ENCODE measurements around the gene KRT222.

DNA sequence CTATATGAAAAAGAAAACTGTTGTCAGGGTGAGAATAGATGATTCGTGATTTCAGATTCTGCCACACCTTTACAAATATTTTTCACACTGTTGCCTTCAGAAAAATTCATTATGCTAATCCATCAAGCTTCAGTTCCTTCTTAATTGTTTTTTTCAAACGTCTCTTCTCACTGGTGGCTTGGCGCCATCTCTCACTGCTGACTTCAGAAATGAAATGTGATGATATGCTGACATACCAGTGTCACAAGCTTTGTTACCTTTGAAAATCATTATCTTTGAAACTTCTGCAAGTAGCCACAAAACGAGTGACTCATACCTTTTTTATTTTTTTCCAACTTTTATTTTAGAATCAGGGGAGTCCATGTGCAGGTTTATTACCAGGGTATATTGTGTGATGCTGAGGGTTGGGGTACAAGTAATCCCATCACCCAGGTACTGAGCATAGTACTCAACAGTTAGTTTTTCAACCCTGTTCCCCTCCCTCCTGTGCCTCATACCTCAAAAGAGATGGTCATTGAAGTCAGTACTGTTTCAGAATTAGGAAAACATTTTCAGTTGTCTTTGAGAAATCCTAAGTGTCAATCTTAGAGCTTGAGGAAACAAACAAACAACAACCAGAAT is 14.0 kb upstream of the KRT222 start:
- TF ChIP-seq, protein P1, sequence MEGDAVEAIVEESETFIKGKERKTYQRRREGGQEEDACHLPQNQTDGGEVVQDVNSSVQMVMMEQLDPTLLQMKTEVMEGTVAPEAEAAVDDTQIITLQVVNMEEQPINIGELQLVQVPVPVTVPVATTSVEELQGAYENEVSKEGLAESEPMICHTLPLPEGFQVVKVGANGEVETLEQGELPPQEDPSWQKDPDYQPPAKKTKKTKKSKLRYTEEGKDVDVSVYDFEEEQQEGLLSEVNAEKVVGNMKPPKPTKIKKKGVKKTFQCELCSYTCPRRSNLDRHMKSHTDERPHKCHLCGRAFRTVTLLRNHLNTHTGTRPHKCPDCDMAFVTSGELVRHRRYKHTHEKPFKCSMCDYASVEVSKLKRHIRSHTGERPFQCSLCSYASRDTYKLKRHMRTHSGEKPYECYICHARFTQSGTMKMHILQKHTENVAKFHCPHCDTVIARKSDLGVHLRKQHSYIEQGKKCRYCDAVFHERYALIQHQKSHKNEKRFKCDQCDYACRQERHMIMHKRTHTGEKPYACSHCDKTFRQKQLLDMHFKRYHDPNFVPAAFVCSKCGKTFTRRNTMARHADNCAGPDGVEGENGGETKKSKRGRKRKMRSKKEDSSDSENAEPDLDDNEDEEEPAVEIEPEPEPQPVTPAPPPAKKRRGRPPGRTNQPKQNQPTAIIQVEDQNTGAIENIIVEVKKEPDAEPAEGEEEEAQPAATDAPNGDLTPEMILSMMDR (IDR thresholded peaks at IDR 0.05; ENCODE audit: borderline replicate concordance, extremely low read depth, low read length, poor library complexity, severe bottlenecking): no peak
- no peak for TF ChIP-seq EZH2 (IDR thresholded peaks at IDR 0.05; ENCODE audit: borderline replicate concordance, low read depth, low read length, severe bottlenecking)

All from DND-41 (cell line).